Thyroid gland (tissue), 4 donors: ENCODE data around the gene FHIT.

ENCODE experiments used
- POLR2A ChIP-seq, 2 donors: fragments of 450-650 bp; IDR thresholded peaks; one replicate each; pipeline ENCODE4 v1.6.1; 2017; ENCODE audit warnings: antibody characterized with exemption in 2 of 2, mild to moderate bottlenecking in 2 of 2, moderate library complexity in 1 of 2
- TF ChIP-seq, protein P1 (sequence below), 6 experiments: fragments of 200-600 bp in 3 of 6; fragments of 450-650 bp in 3 of 6; sonication (generic) in 3 of 6; IDR thresholded peaks; one replicate each; pipeline ENCODE4 v1.5.1; 2016 to 2019; ENCODE audit warnings: antibody characterized with exemption in 6 of 6, mild to moderate bottlenecking in 2 of 6, inconsistent platforms in 1 of 6, moderate library complexity in 1 of 6

DNA sequence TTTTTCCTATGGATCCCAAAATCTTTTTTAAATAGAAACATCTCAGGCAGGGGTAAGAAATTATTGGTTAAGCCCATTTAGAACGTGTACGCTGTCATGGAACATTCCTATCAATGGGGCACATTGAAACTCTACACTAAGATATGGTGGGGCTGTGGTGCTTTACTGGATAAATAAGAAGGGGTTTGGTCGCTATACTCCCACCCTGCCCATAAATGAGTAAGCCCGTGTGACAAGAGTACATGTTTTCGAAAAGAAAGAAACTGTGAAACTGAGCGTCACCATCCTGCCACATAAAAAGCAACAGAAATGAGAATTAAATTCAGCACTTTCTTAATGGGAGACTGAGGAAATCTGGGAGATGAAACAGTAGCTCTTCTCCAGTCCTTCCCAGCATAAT, 1271.7 kb downstream of the FHIT start:
- TF ChIP-seq, protein P1, sequence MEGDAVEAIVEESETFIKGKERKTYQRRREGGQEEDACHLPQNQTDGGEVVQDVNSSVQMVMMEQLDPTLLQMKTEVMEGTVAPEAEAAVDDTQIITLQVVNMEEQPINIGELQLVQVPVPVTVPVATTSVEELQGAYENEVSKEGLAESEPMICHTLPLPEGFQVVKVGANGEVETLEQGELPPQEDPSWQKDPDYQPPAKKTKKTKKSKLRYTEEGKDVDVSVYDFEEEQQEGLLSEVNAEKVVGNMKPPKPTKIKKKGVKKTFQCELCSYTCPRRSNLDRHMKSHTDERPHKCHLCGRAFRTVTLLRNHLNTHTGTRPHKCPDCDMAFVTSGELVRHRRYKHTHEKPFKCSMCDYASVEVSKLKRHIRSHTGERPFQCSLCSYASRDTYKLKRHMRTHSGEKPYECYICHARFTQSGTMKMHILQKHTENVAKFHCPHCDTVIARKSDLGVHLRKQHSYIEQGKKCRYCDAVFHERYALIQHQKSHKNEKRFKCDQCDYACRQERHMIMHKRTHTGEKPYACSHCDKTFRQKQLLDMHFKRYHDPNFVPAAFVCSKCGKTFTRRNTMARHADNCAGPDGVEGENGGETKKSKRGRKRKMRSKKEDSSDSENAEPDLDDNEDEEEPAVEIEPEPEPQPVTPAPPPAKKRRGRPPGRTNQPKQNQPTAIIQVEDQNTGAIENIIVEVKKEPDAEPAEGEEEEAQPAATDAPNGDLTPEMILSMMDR (IDR thresholded peaks at IDR 0.05): no peak
- TF ChIP-seq POLR2A (IDR thresholded peaks at IDR 0.05): no peak
